ENCODE data around the gene MAB21L4.

MAB21L4 gene

GRCh38 chr2:240895656-240896388, at the start of gene MAB21L4:
MAB21L4 (minus strand) TSS chr2:240896156; CDS start chr2:240895997, 159 bp downstream.
- no peak for DNase-seq
- Mint-ChIP-seq H3K4me1 (ENCODE audit: low read depth) (no peaks in the 10 kb centered on the region), H3K9me3 (no peaks in the 10 kb centered on the region), H3K4me3 (no peak within 1 kb of the TSS), H3K27ac (no peak within 1 kb of the TSS), H3K36me3 (ENCODE audit: low read depth) (no peaks in the 10 kb centered on the region), H3K27me3 (peaks cover 4% of the 10 kb centered on the region)

GRCh38 chr2:240936106-240936505, 40.1 kb upstream of the MAB21L4 start:
- H3K36me3 Mint-ChIP-seq (ENCODE audit: low read depth): no peaks in the 10 kb centered on the region
- DNase-seq: no peak
- no peak overlapping the region for H3K27ac Mint-ChIP-seq
- peaks cover 5% of the 10 kb centered on the region for H3K9me3 Mint-ChIP-seq
- peaks cover 9% of the 10 kb centered on the region for H3K27me3 Mint-ChIP-seq
- no peak overlapping the region for H3K4me3 Mint-ChIP-seq
- H3K4me1 Mint-ChIP-seq (ENCODE audit: low read depth): no peaks in the 10 kb centered on the region

- Mint-ChIP-seq H3K4me3 (no peak overlapping the region), H3K9me3 (peaks cover 5% of the 10 kb centered on the region), H3K36me3 (ENCODE audit: low read depth) (no peaks in the 10 kb centered on the region), H3K4me1 (ENCODE audit: low read depth) (no peaks in the 10 kb centered on the region), H3K27ac (no peak overlapping the region), H3K27me3 (peaks cover under 1% of the 10 kb centered on the region)
- no peak for DNase-seq
Observed at GRCh38 chr2:240935103-240935876, 39.3 kb upstream of the MAB21L4 start.

GRCh38 chr2:240934701-240935102, 38.7 kb upstream of the MAB21L4 start:
- DNase-seq: no peak
- Mint-ChIP-seq H3K9me3 (peaks cover 5% of the 10 kb centered on the region), H3K4me1 (ENCODE audit: low read depth) (no peaks in the 10 kb centered on the region), H3K4me3 (no peak overlapping the region), H3K27me3 (no peaks in the 10 kb centered on the region), H3K36me3 (ENCODE audit: low read depth) (no peaks in the 10 kb centered on the region), H3K27ac (no peak overlapping the region)

- Mint-ChIP-seq H3K27ac (no peak overlapping the region), H3K36me3 (ENCODE audit: low read depth) (no peaks in the 10 kb centered on the region), H3K4me3 (no peak overlapping the region), H3K9me3 (peaks cover 5% of the 10 kb centered on the region), H3K4me1 (ENCODE audit: low read depth) (no peaks in the 10 kb centered on the region), H3K27me3 (no peaks in the 10 kb centered on the region)
- DNase-seq: no peak
Observed at GRCh38 chr2:240933966-240934700, 38.2 kb upstream of the MAB21L4 start.

- no peaks in the 10 kb centered on the region for H3K27me3 Mint-ChIP-seq
- peaks cover 5% of the 10 kb centered on the region for H3K9me3 Mint-ChIP-seq
- no peaks in the 10 kb centered on the region for H3K36me3 Mint-ChIP-seq (ENCODE audit: low read depth)
- DNase-seq: peak; percentile 22
- no peak overlapping the region for H3K4me3 Mint-ChIP-seq
- no peak overlapping the region for H3K27ac Mint-ChIP-seq
- no peaks in the 10 kb centered on the region for H3K4me1 Mint-ChIP-seq (ENCODE audit: low read depth)
Observed at GRCh38 chr2:240933048-240933965, 37.4 kb upstream of the MAB21L4 start.

- Mint-ChIP-seq H3K4me3 (no peak overlapping the region), H3K27me3 (no peaks in the 10 kb centered on the region), H3K36me3 (ENCODE audit: low read depth) (no peaks in the 10 kb centered on the region), H3K9me3 (peaks cover 5% of the 10 kb centered on the region), H3K4me1 (ENCODE audit: low read depth) (no peaks in the 10 kb centered on the region), H3K27ac (no peak overlapping the region)
- DNase-seq: no peak
Observed at GRCh38 chr2:240932724-240933047, 36.7 kb upstream of the MAB21L4 start.

GRCh38 chr2:240932001-240932723, 36.2 kb upstream of the MAB21L4 start:
- Mint-ChIP-seq H3K27me3 (no peaks in the 10 kb centered on the region), H3K4me3 (no peak overlapping the region), H3K9me3 (peaks cover 5% of the 10 kb centered on the region), H3K27ac (no peak overlapping the region), H3K4me1 (ENCODE audit: low read depth) (no peaks in the 10 kb centered on the region), H3K36me3 (ENCODE audit: low read depth) (no peaks in the 10 kb centered on the region)
- DNase-seq: peak; percentile 23

GRCh38 chr2:240931319-240931949, 35.5 kb upstream of the MAB21L4 start:
- H3K27me3 Mint-ChIP-seq: no peaks in the 10 kb centered on the region
- no peaks in the 10 kb centered on the region for H3K4me1 Mint-ChIP-seq (ENCODE audit: low read depth)
- H3K27ac Mint-ChIP-seq: no peak overlapping the region
- no peak for DNase-seq
- no peaks in the 10 kb centered on the region for H3K36me3 Mint-ChIP-seq (ENCODE audit: low read depth)
- peaks cover 2% of the 10 kb centered on the region for H3K9me3 Mint-ChIP-seq
- H3K4me3 Mint-ChIP-seq: no peak overlapping the region

- Mint-ChIP-seq H3K9me3 (no peaks in the 10 kb centered on the region), H3K4me1 (ENCODE audit: low read depth) (no peaks in the 10 kb centered on the region), H3K4me3 (no peak overlapping the region), H3K27me3 (no peaks in the 10 kb centered on the region), H3K27ac (no peak overlapping the region), H3K36me3 (ENCODE audit: low read depth) (no peaks in the 10 kb centered on the region)
- DNase-seq: no peak
Observed at GRCh38 chr2:240930631-240931318, 34.8 kb upstream of the MAB21L4 start.

- H3K36me3 Mint-ChIP-seq (ENCODE audit: low read depth): no peaks in the 10 kb centered on the region
- no peaks in the 10 kb centered on the region for H3K9me3 Mint-ChIP-seq
- no peak overlapping the region for H3K27ac Mint-ChIP-seq
- no peaks in the 10 kb centered on the region for H3K27me3 Mint-ChIP-seq
- no peak overlapping the region for H3K4me3 Mint-ChIP-seq
- no peak for DNase-seq
- no peaks in the 10 kb centered on the region for H3K4me1 Mint-ChIP-seq (ENCODE audit: low read depth)
Observed at GRCh38 chr2:240930096-240930630, 34.2 kb upstream of the MAB21L4 start.

GRCh38 chr2:240929364-240930095, 33.6 kb upstream of the MAB21L4 start:
- no peak for DNase-seq
- Mint-ChIP-seq H3K9me3 (no peaks in the 10 kb centered on the region), H3K27me3 (no peaks in the 10 kb centered on the region), H3K27ac (no peak overlapping the region), H3K36me3 (ENCODE audit: low read depth) (no peaks in the 10 kb centered on the region), H3K4me3 (no peak overlapping the region), H3K4me1 (ENCODE audit: low read depth) (no peaks in the 10 kb centered on the region)

Measured in activated T-cell treated with anti-CD3 and anti-CD28 coated beads, Interleukin-2, amount 50 U/mL, for 24 hours (primary cell).